Right kidney (tissue), 1 donor: ENCODE data around the gene ANKRD49.

Experiments
- DNase-seq: peaks from one replicate; pipeline ENCODE4 v3.0.0-alpha.2; 2016

Gene ANKRD49

GRCh38 chr11:94543695-94544645 lies 50.2 kb downstream of the ANKRD49 start, which contains the start of gene FUT4:
FUT4 (plus strand) TSS chr11:94543921; CDS start chr11:94544134, 213 bp downstream.
- DNase-seq = peak; percentile 99

DNA sequence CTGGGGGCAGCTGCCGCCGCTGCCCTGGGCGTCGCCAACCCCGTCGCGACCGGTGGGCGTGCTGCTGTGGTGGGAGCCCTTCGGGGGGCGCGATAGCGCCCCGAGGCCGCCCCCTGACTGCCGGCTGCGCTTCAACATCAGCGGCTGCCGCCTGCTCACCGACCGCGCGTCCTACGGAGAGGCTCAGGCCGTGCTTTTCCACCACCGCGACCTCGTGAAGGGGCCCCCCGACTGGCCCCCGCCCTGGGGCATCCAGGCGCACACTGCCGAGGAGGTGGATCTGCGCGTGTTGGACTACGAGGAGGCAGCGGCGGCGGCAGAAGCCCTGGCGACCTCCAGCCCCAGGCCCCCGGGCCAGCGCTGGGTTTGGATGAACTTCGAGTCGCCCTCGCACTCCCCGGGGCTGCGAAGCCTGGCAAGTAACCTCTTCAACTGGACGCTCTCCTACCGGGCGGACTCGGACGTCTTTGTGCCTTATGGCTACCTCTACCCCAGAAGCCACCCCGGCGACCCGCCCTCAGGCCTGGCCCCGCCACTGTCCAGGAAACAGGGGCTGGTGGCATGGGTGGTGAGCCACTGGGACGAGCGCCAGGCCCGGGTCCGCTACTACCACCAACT lies 51.0 kb downstream of the ANKRD49 start:
- peak; percentile 84 for DNase-seq

GRCh38 chr11:94545264-94546161 lies 51.7 kb downstream of the ANKRD49 start:
- DNase-seq = peak; percentile 10

DNA sequence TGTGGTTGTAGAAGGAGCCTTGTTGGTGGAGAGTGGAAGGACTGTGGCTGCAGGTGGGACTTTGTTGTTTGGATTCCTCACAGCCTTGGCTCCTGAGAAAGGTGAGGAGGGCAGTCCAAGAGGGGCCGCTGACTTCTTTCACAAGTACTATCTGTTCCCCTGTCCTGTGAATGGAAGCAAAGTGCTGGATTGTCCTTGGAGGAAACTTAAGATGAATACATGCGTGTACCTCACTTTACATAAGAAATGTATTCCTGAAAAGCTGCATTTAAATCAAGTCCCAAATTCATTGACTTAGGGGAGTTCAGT lies 52.3 kb downstream of the ANKRD49 start:
- no peak for DNase-seq

DNA sequence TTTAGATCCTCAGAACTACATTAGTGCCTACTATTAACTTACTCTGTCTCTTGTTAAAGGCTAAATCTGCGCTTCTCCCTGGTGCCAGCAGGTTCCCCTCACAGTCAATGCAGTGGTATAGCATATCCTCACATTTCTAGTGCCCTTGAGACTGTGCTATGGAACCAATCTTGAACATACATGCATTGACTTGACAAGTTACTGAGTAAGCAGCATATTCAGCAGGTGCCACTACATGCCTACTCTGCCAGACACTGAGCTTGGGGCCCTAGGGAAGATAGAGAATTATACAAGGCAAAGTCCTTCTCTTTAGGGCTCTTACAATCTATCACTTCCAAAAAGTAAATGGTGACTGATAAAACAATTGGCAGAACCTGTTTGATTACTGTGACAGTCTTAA lies 53.1 kb downstream of the ANKRD49 start:
- peak; percentile 6 for DNase-seq

- DNase-seq = no peak
These were observed 55.4 kb downstream of the ANKRD49 start for GRCh38 chr11:94549146-94549545.
